Activated CD4-positive, alpha-beta T cell treated with anti-CD3 and anti-CD28 coated beads, Interleukin-2, amount 50 U/mL, for 4 hours (primary cell): ENCODE measurements around the gene INPP5B.
A peak's percentile ranks its signal among the peaks of the same experiment; 100 is the strongest.
"Not testable (repeated sequence)": the region's sequence is repeated elsewhere in the genome, so short reads cannot be mapped to it uniquely, and the experiment has no call there.

Experiments
- DNase-seq, 2 experiments: peaks; one replicate each; pipeline ENCODE4 v3.0.0-alpha.2; 2020

The INPP5B gene

GRCh38 chr1:37946703-37947360 lies at the start of gene INPP5B:
TSS of gene INPP5B (minus strand) at chr1:37947053. CDS start at chr1:37946308, 745 bp downstream.
- DNase-seq: peak; percentile 46 to 55

GRCh38 chr1:37995751-37996345 lies 49.0 kb upstream of the INPP5B start:
- DNase-seq: peak in 1 of 2 experiments; percentile 25

DNA sequence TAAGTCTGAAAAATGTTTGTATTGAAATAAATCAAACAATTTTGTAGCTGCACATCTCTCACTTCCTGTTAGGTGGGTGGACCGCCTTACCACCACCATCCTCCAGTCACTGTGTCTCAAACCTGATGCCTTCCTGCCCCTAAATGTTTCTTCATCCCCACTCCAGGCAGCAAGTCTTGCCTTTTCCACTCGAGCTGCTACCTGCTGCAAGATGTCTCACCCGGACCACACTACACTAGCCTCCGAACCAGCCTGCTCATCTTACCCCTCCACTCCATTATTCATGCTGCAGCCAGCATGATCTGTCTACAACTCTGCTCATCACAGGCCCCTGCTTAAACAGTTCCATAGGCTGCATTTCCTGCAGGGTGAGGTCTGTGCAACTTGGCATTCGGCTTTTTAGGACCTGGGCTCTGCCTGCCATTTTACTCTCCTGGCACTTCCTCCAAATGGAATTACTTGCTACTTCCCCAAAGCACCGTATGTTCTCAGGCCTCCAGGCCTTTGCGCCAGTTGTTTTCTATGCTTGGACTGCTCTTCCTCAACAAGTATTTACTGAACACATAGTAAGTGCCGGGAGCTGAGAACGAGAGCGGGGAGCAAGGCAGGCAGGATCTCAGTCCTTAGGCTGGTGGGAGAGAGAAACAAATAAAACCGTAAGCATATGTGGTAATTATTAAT lies 48.2 kb upstream of the INPP5B start:
- no peak for DNase-seq

DNA sequence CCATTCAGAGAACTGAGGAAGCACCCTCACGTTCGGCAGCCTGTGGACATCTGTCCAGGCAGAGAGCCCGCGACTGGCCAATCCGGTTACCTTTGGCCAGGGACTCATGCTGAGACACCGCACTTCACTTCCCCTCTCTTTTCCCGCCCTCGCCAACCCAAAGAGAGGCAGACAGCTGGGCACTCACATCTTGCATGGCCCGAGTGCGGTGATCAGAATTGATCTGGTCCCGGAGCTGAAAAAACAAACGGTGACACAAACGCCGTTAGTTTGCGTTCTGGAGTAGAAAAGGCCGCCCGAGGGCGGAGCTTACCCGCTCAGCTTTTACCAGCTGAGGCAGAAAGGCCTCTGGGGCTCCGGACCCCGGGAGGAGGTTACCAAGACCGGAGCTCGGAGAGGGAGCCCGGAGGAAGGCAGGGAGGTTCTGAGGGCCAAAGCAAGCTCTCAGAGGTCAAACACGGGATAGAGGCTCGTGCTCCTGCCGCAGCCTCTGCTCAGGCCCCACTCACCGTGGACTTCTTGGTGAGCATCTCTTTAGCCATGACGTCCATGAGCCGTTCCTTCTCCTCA lies 42.6 kb upstream of the INPP5B start:
- peak; percentile 36 to 40 for DNase-seq

DNA sequence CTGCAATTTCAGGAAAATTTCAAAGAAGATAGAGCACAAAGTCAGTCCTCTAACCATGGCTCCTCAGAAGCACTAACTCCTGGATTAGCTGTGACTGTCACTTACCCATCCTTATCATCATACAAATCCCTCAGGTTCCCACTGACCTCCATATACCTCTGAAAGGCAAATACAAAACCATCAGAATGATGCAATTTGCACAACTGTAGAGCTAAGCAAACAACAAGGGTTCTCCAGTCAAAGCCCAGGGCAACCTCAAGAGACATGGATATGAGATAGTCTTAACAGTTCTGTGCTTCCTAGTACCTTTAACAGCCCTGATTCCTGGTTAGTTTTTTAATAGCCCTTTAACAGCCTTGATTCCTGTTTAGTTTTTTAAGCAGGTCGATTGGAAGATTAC lies 40.8 kb upstream of the INPP5B start:
- no peak for DNase-seq

GRCh38 chr1:37983546-37983945 lies 36.7 kb upstream of the INPP5B start:
- DNase-seq: no peak

GRCh38 chr1:37978541-37978940 lies 31.7 kb upstream of the INPP5B start:
- DNase-seq: no peak

DNA sequence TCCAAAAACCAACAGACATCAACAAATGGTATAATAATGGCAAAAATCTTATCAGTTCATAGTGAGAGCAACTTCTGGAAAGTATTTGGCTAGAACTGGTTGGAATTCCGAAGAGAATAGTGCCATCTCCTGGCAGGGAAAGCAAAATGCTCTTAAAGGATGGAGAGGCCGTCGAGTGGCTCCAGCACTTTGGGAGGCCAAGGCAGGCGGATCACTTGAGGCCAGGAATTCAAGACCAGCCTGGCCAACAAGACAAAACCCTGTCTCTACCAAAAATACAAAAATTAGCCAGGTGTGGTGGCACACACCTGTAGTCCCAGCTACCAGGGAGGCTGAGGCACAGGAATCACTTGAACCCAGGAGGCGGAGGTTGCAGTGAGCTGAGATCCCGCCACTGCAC lies 28.2 kb upstream of the INPP5B start:
- not testable (repeated sequence) for DNase-seq

GRCh38 chr1:37974567-37974966 lies 27.7 kb upstream of the INPP5B start:
- DNase-seq: no peak

GRCh38 chr1:37973684-37974083 lies 26.8 kb upstream of the INPP5B start:
- DNase-seq: not testable (repeated sequence)

GRCh38 chr1:37965301-37965700 lies 18.4 kb upstream of the INPP5B start:
- DNase-seq: no peak

DNA sequence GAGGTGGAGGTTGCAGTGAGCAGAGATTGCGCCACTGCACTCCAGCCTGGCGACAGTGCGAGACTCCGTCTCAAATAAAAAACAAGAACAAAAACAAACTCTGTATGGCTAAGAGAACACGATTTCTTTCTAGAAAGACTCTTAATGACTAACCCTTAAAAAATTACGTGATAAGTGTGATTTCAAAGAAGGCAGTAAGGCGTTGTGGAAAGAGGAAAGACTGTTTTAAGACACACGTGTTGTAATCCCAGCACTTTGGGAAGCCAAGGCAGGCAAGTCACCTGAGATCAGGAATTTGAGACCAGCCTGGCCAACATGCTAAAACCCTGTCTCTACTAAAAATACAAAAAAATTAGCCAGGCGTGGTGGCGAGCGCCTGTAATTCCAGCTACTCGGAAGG lies 17.3 kb upstream of the INPP5B start:
- not testable (repeated sequence) for DNase-seq

GRCh38 chr1:37958690-37959089 lies 11.8 kb upstream of the INPP5B start:
- DNase-seq: no peak

DNA sequence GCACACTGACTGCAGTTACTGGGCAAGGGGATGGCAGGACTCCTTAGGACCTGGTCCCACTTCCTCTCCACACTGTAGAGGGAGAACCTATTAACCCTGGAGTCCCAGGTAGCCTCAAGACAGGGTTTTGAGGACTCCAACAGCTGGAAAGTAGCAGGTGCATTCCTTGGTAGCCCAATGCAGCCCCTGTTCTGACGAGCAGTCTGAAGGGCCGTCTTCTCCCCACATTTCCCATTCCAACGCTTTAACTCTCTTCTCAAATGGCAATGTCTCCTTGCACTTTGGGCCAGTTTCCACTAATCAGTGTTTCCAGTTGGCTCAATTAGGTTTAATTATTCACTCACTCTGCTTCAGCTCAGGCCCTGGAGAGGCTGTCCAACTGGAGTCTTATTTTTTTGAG lies 8.8 kb upstream of the INPP5B start:
- no peak for DNase-seq

GRCh38 chr1:37954316-37954971 lies 7.6 kb upstream of the INPP5B start:
- DNase-seq: no peak

GRCh38 chr1:37952738-37953137 lies 5.9 kb upstream of the INPP5B start:
- DNase-seq: no peak

DNA sequence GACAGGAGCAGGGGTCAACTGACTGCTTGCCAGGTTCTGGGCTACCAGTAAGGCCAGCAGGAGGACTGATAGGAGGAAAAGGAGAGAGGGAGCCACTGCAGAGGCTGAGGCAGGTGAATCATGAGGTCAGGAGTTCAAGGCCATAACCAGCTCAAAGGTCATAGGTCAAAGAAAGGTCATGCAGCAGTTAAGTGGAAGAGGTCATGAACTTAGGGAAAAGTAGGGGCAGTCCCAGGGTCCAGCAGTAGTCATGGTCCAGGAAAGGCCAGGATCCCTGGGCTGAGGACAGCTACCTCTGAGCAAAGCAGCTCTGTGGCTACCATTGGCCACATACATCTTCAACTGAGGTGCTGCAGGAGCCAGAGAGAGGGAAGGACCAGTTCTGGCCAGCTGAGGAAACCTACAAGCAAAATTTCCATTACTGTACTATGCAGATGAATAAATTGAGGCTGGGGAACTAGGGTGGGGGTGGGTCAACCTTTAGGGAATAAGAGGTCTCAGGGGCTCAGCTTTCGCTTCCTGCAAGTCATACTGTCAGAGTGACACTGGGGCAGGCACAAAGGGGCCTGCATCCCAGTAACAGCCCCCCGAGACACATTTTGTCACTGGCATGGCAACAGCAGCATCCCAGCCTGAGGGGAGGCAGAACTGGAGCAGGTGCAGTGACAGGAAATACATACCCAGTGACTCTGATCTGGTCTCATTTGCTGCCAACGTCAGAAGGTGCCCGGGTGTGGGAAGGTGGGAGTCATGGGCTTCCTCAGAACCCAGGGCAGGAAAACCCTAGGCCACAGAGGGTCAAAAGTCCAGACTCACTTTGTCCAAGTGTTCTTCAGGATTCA lies 5.2 kb upstream of the INPP5B start:
- no peak for DNase-seq

DNA sequence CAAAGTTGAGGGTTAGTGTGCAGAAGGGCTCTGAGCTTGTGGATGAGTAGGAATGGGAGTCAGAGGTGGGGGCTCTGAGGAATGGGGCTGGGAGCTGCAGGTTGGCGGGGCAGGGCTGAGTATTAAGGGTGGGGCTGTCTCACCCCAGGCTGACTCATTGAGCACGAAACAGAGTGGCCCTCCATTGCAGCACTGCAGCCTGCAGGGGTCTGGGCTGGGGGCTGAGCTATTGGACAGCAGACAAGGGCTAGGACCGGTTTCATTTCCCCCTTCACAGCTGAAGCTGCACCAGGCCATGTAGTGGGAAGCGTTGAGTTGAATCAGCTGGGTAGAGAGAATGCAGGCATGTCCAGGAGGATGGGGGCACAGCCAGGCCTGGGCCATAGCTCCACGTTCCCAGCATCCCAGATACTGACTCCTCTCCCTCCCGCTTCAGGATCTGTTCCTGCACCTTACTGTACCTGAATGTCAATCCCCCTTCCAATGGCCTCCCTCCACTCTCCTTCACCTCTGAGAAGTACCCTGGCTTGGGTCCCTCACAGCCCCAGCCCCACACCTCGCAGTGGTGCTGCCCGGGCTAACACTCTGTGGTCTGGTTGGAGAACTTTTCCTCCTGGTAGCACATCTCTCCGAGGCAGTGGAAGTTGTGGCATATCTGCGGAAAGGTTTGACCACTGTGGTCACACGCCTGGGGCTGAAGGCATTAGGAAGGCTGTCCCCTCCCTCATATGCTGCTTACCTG lies 4.4 kb upstream of the INPP5B start:
- no peak for DNase-seq

GRCh38 chr1:37949524-37950152 lies 2.8 kb upstream of the INPP5B start:
- DNase-seq: no peak

DNA sequence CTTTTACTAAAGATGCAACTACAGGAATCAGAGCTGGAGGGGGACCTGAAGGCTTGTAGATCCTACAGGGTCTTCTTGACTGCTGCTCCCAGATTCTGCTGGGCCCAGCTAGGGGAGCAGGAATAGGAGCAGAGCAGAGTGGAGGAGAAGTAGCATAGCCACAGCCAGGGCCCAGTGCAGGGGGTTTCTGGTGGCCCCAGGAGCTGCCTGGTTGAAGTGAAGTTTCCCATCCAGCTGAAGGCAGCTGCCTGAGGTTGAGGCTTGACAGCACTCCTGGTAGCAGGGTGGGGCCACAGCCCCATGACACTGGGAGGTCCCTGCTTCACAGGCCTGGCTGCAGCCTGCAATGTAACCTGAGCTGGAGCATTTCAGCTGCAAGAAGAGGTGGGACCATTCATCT lies 2.0 kb upstream of the INPP5B start:
- DNase-seq: no peak

- no peak for DNase-seq
Measured at GRCh38 chr1:37948166-37948565, 1.3 kb upstream of the INPP5B start.
